NCI-H2227 (cell line): ENCODE results near the gene HRH1.
"Not testable (repeated sequence)": the region's sequence is repeated elsewhere in the genome, so short reads cannot be mapped to it uniquely, and the experiment has no call there.

ENCODE experiments used
- DNase-seq: peaks from one replicate; lab custom pipeline; 2025; ENCODE audit not compliant: unreplicated experiment; lab: John Stamatoyannopoulos, UW

Gene HRH1

GRCh38 chr3:11140030-11140712 lies 14.1 kb upstream of the HRH1 start:
- no peak for DNase-seq

DNA sequence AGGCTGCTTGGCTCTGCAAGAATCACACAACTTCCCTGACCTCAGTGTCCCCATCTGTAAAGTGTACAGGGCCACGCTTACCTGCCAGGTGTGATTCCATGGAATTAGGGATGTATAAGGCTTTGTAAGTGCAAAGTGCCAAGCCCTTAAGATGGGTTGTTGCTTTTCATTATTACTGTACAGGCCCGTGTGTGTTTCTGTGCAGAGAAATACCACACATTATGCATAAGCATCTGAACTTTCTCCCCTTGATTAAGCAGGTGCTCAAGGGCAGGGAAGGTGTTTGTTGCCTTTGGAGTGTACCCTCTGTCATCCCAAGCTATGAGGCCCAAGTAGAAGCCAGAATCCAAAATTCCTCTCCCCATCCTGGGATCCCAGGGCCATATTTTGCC lies 13.6 kb upstream of the HRH1 start:
- DNase-seq, result no peak

DNA sequence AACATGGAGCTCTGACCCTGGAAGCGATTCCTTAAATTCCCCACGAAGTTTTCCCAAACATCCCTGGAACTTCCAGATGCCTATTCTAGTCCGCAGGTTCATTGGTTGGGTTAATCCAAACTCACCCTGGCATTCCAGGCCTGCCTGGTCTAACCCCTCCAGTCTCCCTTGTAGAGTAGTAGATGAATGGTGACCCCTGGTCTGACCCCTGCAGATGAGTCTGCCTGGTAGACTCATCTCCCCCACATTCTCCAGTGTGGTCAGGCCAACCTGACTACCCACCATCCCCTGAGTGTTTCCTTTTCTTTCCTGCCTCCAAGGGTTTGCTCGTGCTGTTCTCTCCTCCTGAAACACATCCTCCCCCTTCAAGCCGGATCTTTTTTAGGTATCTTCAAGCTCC lies 10.8 kb upstream of the HRH1 start:
- no peak for DNase-seq

- no peak for DNase-seq
Observed at GRCh38 chr3:11144996-11145395, 9.3 kb upstream of the HRH1 start.

DNA sequence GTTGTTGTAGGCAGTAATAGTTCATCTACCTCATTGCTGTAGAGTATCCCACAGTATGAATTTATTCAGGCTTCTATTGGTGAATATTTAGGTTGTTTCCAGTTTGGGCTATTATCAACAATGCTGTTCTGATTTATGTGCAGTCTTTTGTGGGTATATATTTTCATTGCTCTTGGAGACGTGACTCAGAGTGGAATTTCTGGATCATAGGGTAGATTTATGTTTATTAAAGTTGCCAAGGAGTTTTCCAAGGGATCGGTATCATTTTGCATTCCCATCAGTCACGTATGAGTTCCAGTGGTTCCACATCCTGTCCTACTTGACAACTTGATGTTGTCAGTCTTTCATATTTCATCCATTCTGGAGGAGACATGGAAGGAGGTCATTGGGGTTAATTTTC lies 8.4 kb upstream of the HRH1 start:
- DNase-seq, result no peak

GRCh38 chr3:11146773-11147660 lies 7.3 kb upstream of the HRH1 start:
- DNase-seq, result no peak

DNA sequence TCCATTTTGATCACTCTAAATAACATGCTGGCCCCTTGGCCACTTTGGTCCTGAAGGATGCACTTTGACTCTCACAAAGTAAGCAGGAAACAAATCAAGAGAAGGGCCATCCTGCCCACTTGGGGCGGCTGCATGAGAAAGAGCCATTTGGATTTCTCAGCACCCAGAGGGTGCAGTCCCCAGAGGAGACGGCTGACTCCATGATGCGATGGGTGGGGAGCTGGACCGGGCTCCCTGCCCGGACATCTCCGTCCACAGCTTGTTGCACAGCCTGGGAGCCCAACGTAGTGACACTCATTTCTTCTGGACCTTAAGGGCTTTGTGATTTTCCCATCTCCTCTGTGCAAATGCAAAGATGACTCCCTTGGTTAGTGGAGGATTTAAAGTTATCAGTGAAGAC lies 4.0 kb upstream of the HRH1 start:
- no peak for DNase-seq

DNA sequence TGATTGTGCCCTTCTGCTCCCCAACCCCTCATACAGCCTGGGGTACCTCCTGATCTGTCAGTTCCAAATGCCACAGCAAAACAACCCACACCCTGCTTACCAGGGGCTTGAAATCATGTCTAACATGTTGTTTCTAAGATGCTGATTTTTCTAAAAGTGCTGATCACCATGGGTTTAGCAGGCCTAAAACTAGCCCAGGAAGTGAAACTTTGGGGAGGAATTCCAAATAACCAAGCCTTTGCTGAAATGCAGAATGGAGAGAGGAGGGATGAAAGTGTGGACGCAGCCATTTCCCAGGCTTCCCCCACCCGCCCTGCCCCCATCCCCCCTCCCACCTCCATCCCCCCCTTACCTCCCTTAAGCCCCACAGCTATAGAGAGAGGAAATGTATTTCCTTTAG lies 2.0 kb upstream of the HRH1 start:
- no peak for DNase-seq

- peak; percentile 20 for DNase-seq
Observed at GRCh38 chr3:11154953-11155325, 646 bp downstream of the HRH1 start.

GRCh38 chr3:11155341-11156025 lies 1.2 kb downstream of the HRH1 start:
- peak; percentile 66 for DNase-seq

GRCh38 chr3:11156026-11156410 lies 1.7 kb downstream of the HRH1 start:
- no peak for DNase-seq

DNA sequence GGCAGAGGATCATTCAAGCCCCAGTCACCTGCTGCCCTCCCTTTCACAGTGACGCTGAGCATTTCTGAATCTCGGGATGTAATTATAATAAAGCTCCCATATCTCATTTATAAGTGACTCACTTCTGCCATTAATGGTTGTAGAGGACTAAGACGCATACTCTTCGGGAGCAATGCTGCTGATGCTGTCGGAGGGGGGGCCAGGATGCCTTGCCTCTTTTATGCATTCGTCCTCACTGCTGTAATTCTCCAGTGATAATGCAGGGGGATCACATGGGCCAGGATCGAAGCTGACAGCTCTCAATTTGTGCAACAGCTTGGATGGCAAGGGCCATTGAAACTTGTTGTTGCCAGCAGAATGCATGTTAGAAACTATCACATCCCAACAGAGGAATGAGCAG lies 3.1 kb downstream of the HRH1 start:
- no peak for DNase-seq

GRCh38 chr3:11159421-11159904 lies 5.2 kb downstream of the HRH1 start:
- DNase-seq, result no peak

DNA sequence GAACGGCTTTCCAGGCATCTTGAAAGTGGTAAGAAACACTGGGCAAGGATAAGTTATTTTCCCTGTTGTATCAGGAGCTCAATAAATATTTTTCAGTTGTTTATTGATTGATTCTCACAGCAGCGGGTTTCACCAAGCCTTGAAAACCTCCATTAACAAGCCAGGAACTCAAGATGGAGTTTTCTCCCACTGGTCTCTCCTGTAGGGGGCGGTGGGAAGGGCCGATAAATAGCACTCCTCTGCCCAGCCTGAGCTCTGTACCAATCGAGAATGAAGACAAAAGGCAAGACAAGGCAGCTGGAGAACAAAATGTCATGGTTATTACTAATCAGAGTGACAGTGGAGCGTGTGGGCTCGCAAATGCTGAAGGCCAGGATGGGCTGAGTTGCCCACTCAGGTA lies 7.4 kb downstream of the HRH1 start:
- DNase-seq, result no peak

GRCh38 chr3:11162401-11163345 lies 8.4 kb downstream of the HRH1 start:
- no peak for DNase-seq

DNA sequence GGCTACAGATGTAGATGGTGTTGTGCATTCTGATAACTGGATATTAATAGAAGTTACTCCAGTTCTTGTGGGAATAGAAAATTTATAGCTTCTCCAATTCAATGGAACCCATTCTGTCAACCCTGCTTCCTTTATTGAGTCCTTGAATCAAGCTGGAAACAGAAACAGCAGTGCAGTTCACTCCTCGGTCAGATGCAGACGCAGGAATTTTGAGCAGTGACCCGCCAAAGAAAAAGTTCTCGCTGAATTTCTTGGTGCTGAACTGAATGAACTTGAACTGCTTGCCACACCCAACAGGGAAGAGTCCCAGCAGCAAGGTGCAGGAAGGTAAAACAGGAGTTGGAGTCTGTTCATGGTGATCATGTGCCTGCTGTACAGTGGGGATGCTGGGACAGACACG lies 10.3 kb downstream of the HRH1 start:
- no peak for DNase-seq

DNA sequence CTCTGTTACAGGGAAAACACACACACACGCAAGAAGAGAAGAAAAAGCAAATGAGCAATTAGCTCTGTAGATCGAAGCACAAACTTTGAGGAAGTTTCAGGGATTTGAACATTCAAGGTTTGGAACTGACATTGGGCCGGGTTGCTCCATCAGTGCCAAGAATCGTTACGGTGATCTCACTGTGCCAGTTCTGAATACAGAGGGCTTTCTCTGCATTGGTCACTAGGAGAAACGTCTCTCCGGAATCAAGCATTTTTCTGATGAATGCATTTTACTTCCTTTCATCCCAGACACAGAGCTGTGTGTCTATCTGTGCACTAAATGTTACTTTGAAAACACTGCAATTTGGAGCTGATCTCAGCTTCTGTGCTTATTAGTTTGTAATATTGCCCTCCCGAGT lies 11.2 kb downstream of the HRH1 start:
- no peak for DNase-seq

DNA sequence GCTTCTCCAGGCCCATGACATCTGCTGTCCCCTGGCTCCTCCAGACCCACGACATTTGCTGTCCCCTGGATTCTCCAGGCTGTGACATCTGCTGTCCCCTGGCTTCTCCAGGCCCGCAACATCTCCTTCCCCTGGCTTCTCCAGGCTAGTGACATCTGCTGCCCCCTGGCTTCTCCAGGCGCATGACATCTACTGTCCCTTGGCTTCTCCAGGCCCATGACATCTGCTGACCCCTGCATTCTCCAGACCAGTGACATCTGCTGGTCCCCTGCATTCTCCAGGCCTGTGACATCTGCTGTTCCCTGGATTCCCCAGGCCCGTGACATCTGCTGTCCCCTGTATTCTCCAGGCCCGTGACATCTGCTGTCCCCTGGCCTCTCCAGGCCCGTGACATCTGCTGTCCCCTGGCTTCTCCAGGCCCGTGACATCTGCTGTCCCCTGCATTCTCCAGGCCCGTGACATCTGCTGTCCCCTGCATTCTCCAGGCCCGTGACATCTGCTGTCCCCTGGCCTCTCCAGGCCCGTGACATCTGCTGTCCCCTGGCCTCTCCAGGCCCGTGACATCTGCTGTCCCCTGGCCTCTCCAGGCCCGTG lies 12.6 kb downstream of the HRH1 start:
- not testable (repeated sequence) for DNase-seq

DNA sequence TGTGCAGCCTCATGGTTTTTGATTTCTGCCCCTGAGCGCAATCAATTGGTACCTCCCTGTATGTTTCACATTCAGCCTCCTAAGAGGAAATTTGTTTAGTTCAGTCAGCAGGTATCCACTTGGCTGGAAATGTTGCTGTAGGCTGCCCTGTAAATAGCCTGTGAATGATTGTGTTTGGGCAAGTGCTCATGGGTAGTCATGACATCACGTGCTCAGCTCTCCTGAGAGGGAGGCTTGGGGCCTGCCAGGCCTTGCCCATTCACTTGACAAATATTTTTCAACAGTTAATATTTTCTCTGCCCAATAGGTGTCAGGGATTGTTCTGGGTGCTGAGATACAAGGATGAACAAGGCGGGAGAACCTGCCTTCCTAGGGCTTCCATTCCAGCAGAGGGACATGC lies 13.3 kb downstream of the HRH1 start:
- DNase-seq, result no peak

- no peak for DNase-seq
Observed at GRCh38 chr3:11168406-11168805, 14.1 kb downstream of the HRH1 start.
